ENCODE data around the gene OOSP4A. TPM values are rescaled to one million over a fixed set of nuclear protein-coding genes. Genes with fewer than 3 reads are reported as not detected.

The OOSP4A gene
- total and polyA plus RNA-seq, 10 of the 15 experiments (the other 5 are each of a cell fraction or from before 2014, with no cell fraction given): not detected

GRCh38 chr11:60005360-60005759, 41.5 kb downstream of the OOSP4A start:
- TF ChIP-seq HCFC1 (IDR thresholded peaks at IDR 0.05; ENCODE audit: low read length) (no peak), RCOR1 (conservative IDR thresholded peaks at IDR 0.05; ENCODE audit: low read depth, low read length) (no peak), MEF2A (IDR thresholded peaks at IDR 0.05; ENCODE audit: insufficient read depth, low read depth, low read length) (no peak), NR2C2 (IDR thresholded peaks at IDR 0.05; ENCODE audit: borderline replicate concordance, control insufficient read depth, insufficient read length, low read depth) (no peak), ELK1 (IDR thresholded peaks at IDR 0.05; ENCODE audit: low read depth, low read length) (no peak), POU2F2 (IDR thresholded peaks at IDR 0.05; ENCODE audit: borderline replicate concordance, low read depth, low read length) (no peak), FOXM1 (IDR thresholded peaks at IDR 0.05; ENCODE audit: low read depth, low read length) (no peak), BRCA1 (IDR thresholded peaks at IDR 0.05; ENCODE audit: low read depth, low read length) (no peak), ESRRA (IDR thresholded peaks at IDR 0.05; ENCODE audit: low read length) (no peak), REST (IDR thresholded peaks at IDR 0.05; ENCODE audit: low read depth, low read length) (no peak), MYB (IDR thresholded peaks at IDR 0.05; ENCODE audit: borderline replicate concordance, low read depth, low read length) (no peak), MYC (IDR thresholded peaks at IDR 0.05; ENCODE audit: insufficient read depth, insufficient read length, insufficient replicate concordance, low read length, severe bottlenecking) (no peak), SIN3A (IDR thresholded peaks at IDR 0.05; ENCODE audit: low read depth, low read length) (no peak), NFXL1 (IDR thresholded peaks at IDR 0.05; ENCODE audit: borderline replicate concordance) (no peak), NFIC (IDR thresholded peaks at IDR 0.05; ENCODE audit: low read depth, low read length) (no peak), BACH1 (IDR thresholded peaks at IDR 0.05; ENCODE audit: borderline replicate concordance) (no peak), TBL1XR1 (IDR thresholded peaks at IDR 0.05; ENCODE audit: low read depth, low read length) (no peak), IRF3 (IDR thresholded peaks at IDR 0.05) (no peak), PAX8 (IDR thresholded peaks at IDR 0.05) (no peak)
- no TSS peak for BruUV-seq (replicated peaks)
- Histone ChIP-seq H3K9me3 (replicated peaks; ENCODE audit: control insufficient read depth, insufficient read depth, low read length) (no peaks in the 10 kb centered on the region), H3K79me2 (ENCODE audit: control insufficient read depth, insufficient read depth, low read length) (no peaks in the 10 kb centered on the region), H3K4me1 (ENCODE audit: control insufficient read depth, insufficient read depth, low read length) (no peaks in the 10 kb centered on the region), H4K20me1 (ENCODE audit: control insufficient read depth, insufficient read depth) (no peaks in the 10 kb centered on the region), H2AFZ (ENCODE audit: control insufficient read depth, low read depth, low read length) (no peak overlapping the region), H3K9ac (ENCODE audit: control insufficient read depth, insufficient read depth, low read length) (no peak overlapping the region), H3K4me3 (no peak overlapping the region), H3K36me3 (ENCODE audit: control insufficient read depth in 2 of 2, insufficient read depth in 2 of 2, low read length in 1 of 2) (no peaks in the 10 kb centered on the region), H3K4me2 (ENCODE audit: control insufficient read depth, insufficient read depth) (no peak overlapping the region), H3K27me3 (replicated peaks in 1 of 2; ENCODE audit: control insufficient read depth in 2 of 2, insufficient read depth in 2 of 2, low read length in 1 of 2) (no peaks in the 10 kb centered on the region), H3K27ac (ENCODE audit: control insufficient read depth, insufficient read depth) (no peak overlapping the region)
- WGBS (ENCODE audit: insufficient coverage, insufficient replicate concordance, low lambda C conversion rate, missing lambda C conversion rate): 24% methylated on average over 1 of the region's 1 CpG
- SMC1A ChIA-PET (ENCODE audit: uncharacterized antibody, unreplicated experiment): interaction anchor here (2.3 kb wide), 1 partner anchor 246 kb away, joined by 9 read pairs; no protein-coding TSS in a partner anchor
- no peak for FAIRE-seq
- POLR2A ChIA-PET: no interaction called here
- CTCF ChIA-PET: no interaction called here
- RAD21 ChIA-PET (ENCODE audit: unreplicated experiment): no interaction called here
- no peak for ATAC-seq
- no peak for DNase-seq (ENCODE audit: low read depth, low spot score)
- intact Hi-C loops (cut with micrococcal nuclease; ENCODE audit: unreplicated experiment) (no loop called here), in situ Hi-C loops (cut with MboI) (no loop called here)

Data from GM12878 (cell line).